Neural progenitor cell (in vitro differentiated cells): ENCODE measurements around the gene RTP3. TPM values are rescaled to one million over a fixed set of nuclear protein-coding genes. Genes with fewer than 3 reads are reported as not detected.

Experiments
- DNase-seq: peaks from one replicate; pipeline ENCODE4 v3.0.0-alpha.2; 2016; ENCODE audit warnings: low spot score
- H2AFZ ChIP-seq: fragments of 200-600 bp; sonication (generic); replicated peaks from 2 replicates; pipeline ENCODE4 v1.6.1; 2016; ENCODE audit warnings: antibody characterized with exemption
- H3F3A ChIP-seq: fragments of 200-600 bp; sonication (generic); 2 replicates; pipeline ENCODE4 v1.6.1; 2016; ENCODE audit warnings: antibody characterized with exemption, low read depth
- H3K27ac ChIP-seq: fragments of 200-600 bp; sonication (generic); 2 replicates; pipeline ENCODE4 v1.5.1; 2016; ENCODE audit warnings: mild to moderate bottlenecking
- H3K27me3 ChIP-seq: fragments of 200-600 bp; sonication (generic); 2 replicates; pipeline ENCODE4 v1.6.1; 2016; ENCODE audit warnings: mild to moderate bottlenecking, moderate library complexity
- H3K36me3 ChIP-seq: fragments of 200-600 bp; sonication (generic); 2 replicates; pipeline ENCODE4 v1.5.1; 2016
- H3K4me1 ChIP-seq: fragments of 200-600 bp; sonication (generic); 2 replicates; pipeline ENCODE4 v1.6.1; 2016; ENCODE audit warnings: mixed run types
- H3K4me2 ChIP-seq: fragments of 200-600 bp; sonication (generic); 2 replicates; pipeline ENCODE4 v1.6.1; 2016
- H3K4me3 ChIP-seq: fragments of 200-600 bp; sonication (generic); 2 replicates; pipeline ENCODE4 v1.5.1; 2016
- H3K79me2 ChIP-seq: fragments of 200-600 bp; sonication (generic); 2 replicates; pipeline ENCODE4 v1.6.1; 2016; ENCODE audit warnings: low read depth
- H3K9ac ChIP-seq: fragments of 200-600 bp; sonication (generic); 2 replicates; pipeline ENCODE4 v1.6.1; 2016
- H3K9me3 ChIP-seq: fragments of 200-600 bp; sonication (generic); 2 replicates; pipeline ENCODE4 v1.5.1; 2016; ENCODE audit warnings: low read depth
- H4K20me1 ChIP-seq: fragments of 200-600 bp; sonication (generic); 2 replicates; pipeline ENCODE4 v1.6.1; 2016; ENCODE audit warnings: low read depth
- H3K27ac Mint-ChIP-seq: 3 replicates; pipeline ENCODE4 v1.8.0; 2021; ENCODE audit warnings: mixed read lengths
- H3K27me3 Mint-ChIP-seq: 2 replicates; pipeline ENCODE4 v1.8.0; 2022; ENCODE audit warnings: low read depth, mild to moderate bottlenecking, inconsistent platforms, moderate library complexity, mixed read lengths; ENCODE audit not compliant: insufficient read depth
- H3K36me3 Mint-ChIP-seq: 3 replicates; pipeline ENCODE4 v1.8.0; 2021; ENCODE audit warnings: mixed read lengths
- H3K4me1 Mint-ChIP-seq: 3 replicates; pipeline ENCODE4 v1.8.0; 2021; ENCODE audit warnings: mixed read lengths
- H3K4me3 Mint-ChIP-seq: 3 replicates; pipeline ENCODE4 v1.8.0; 2021; ENCODE audit warnings: mild to moderate bottlenecking, moderate library complexity, mixed read lengths
- H3K9me3 Mint-ChIP-seq: 3 replicates; pipeline ENCODE4 v1.8.0; 2020; ENCODE audit warnings: mixed read lengths
- CTCF ChIP-seq: fragments of 200-600 bp; sonication (generic); IDR thresholded peaks from 2 replicates; pipeline ENCODE4 v1.5.1; 2017; ENCODE audit warnings: antibody characterized with exemption, mild to moderate bottlenecking
- EZH2 ChIP-seq: fragments of 200-600 bp; sonication (generic); IDR thresholded peaks from 2 replicates; pipeline ENCODE4 v1.6.1; 2017; ENCODE audit warnings: antibody characterized with exemption, mild to moderate bottlenecking, moderate library complexity
- EZH2phosphoT487 ChIP-seq: fragments of 200-600 bp; sonication (generic); IDR thresholded peaks from 2 replicates; pipeline ENCODE4 v1.6.1; 2017; ENCODE audit warnings: antibody characterized with exemption
- total RNA-seq: library from RNA; depleted of rRNA; stranded (reverse); fragments of >200 nt; gene quantifications from 2 replicates; pipeline ENCODE4 v1.2.3, GENCODE V29; 2015; ENCODE audit warnings: low replicate concordance

RTP3 gene
- total RNA-seq, 1 donor from 2014 or later = not detected

DNA sequence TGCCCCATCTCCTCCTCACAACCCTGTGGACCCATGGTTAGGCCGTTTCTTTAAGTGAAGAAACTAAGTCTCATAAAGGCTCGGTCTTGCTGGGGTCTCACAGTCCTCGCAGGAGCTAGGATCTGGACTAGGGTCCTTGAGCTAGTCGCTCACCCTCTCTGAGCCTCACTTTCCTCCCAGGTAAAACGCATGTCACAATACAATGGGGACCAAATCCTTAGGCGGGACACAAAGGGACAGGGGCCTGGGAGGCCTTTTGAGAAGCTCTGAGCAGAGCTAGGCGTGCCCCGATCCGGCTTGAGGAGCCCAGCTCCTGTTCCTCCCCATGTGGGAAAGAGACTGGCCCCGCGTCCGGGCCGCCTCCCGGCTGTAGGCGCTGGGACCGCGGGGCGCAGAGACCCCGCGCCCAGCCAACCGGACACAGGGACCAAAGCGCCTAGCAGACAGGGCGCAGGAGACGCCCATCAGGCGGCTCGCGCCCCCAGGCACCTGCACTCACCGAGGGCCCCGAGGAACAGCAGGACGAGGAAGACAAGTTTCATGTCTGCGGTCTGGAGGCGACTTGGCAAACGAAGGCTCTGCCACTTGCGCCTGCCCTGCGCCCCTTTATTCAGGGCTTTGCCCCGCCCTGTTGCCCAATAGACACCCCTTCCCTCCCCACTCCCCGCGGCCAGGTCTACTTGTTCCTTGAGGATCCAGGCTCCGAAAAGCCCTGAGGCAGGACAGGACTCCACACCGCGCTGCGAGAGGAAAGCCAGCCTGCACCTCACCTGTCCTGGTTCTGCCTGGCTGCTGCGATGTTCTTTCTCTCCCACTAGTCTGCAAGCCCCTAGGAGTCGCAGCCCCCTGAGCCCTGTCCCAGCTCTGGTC is 33.2 kb upstream of the RTP3 start, which contains the start of gene LTF:
LTF (minus strand) TSS at position 580 of the 870 bp plus-strand sequence; CDS start at position 542, 38 bp downstream.
- no peak for DNase-seq
- Histone ChIP-seq H3K27me3 (peaks cover 4% of the 10 kb centered on the region), H3K79me2 (no peaks in the 10 kb centered on the region), H3K36me3 (no peaks in the 10 kb centered on the region), H3K9ac (no peak within 1 kb of the TSS), H3F3A (no peaks in the 10 kb centered on the region), H3K9me3 (no peaks in the 10 kb centered on the region), H3K4me1 (no peaks in the 10 kb centered on the region), H3K4me2 (no peak within 1 kb of the TSS), H4K20me1 (no peaks in the 10 kb centered on the region), H3K4me3 (no peak within 1 kb of the TSS), H2AFZ (no peak within 1 kb of the TSS), H3K27ac (no peak within 1 kb of the TSS)
- peak within 1 kb of the TSS; percentile 46 for H3K4me3 Mint-ChIP-seq
- H3K9me3 Mint-ChIP-seq = peaks cover 4% of the 10 kb centered on the region
- H3K27me3 Mint-ChIP-seq = peaks cover 8% of the 10 kb centered on the region
- no peaks in the 10 kb centered on the region for H3K36me3 Mint-ChIP-seq
- H3K4me1 Mint-ChIP-seq = no peaks in the 10 kb centered on the region
- no peak within 1 kb of the TSS for H3K27ac Mint-ChIP-seq
- TF ChIP-seq CTCF (no peak), EZH2 (no peak), EZH2phosphoT487 (no peak)

DNA sequence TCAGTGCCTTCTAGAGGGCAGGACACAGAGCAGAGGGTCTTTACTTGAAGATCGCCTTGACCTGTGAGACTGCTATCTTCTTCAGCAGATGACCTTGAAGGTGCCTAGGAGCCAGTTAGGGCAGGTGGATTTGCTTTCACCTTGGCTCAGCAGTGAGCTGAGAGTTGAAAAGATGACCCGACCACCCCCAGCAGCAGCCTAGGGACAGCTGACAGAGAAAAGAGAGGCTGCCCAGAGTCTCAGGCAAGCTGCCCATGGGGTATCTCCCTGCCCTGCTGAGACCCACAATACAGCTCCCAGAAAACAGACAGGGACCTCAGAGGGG is 32.6 kb upstream of the RTP3 start:
- Mint-ChIP-seq H3K4me1 (no peaks in the 10 kb centered on the region), H3K9me3 (peaks cover 4% of the 10 kb centered on the region), H3K4me3 (no peak overlapping the region), H3K27me3 (peaks cover 8% of the 10 kb centered on the region), H3K27ac (no peak overlapping the region), H3K36me3 (no peaks in the 10 kb centered on the region)
- H3K4me3 ChIP-seq = no peak overlapping the region
- H3K27me3 ChIP-seq = peaks cover 4% of the 10 kb centered on the region
- H3F3A ChIP-seq = no peaks in the 10 kb centered on the region
- no peaks in the 10 kb centered on the region for H3K36me3 ChIP-seq
- no peaks in the 10 kb centered on the region for H3K4me1 ChIP-seq
- no peak overlapping the region for H2AFZ ChIP-seq
- no peak for TF ChIP-seq EZH2
- TF ChIP-seq EZH2phosphoT487 = no peak
- TF ChIP-seq CTCF = no peak
- no peaks in the 10 kb centered on the region for H4K20me1 ChIP-seq
- no peaks in the 10 kb centered on the region for H3K79me2 ChIP-seq
- H3K9ac ChIP-seq = no peak overlapping the region
- H3K9me3 ChIP-seq = no peaks in the 10 kb centered on the region
- no peak overlapping the region for H3K4me2 ChIP-seq
- no peak for DNase-seq
- no peak overlapping the region for H3K27ac ChIP-seq

DNA sequence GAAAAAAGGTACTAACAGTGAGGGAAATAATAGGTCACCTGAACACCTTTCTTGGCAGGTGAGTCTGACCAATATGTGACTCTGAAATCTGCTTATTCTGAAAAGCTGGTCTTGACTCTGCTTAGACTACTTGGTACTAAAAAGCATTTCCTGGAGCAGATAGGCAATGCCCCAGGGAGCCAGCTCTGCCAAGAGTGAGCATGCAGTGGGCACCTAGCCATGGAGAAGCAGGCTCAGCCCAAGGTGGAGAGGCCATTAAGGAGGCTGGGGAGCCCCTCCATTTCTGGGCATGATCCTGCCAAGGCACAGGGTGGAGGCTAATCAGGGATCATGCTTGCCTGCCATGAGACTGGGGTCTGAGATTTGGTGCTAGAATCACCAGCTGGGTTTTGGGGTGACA is 31.5 kb upstream of the RTP3 start:
- Histone ChIP-seq H3K4me2 (no peak overlapping the region), H3K27ac (no peak overlapping the region), H3K79me2 (no peaks in the 10 kb centered on the region), H3K4me3 (no peak overlapping the region), H3K9ac (no peak overlapping the region), H3K4me1 (no peaks in the 10 kb centered on the region), H3K27me3 (peaks cover 4% of the 10 kb centered on the region), H3K9me3 (no peaks in the 10 kb centered on the region), H4K20me1 (no peaks in the 10 kb centered on the region), H3F3A (no peaks in the 10 kb centered on the region), H2AFZ (no peak overlapping the region), H3K36me3 (no peaks in the 10 kb centered on the region)
- DNase-seq = no peak
- no peaks in the 10 kb centered on the region for H3K9me3 Mint-ChIP-seq
- H3K27ac Mint-ChIP-seq = no peak overlapping the region
- H3K27me3 Mint-ChIP-seq = peaks cover 8% of the 10 kb centered on the region
- H3K4me1 Mint-ChIP-seq = no peaks in the 10 kb centered on the region
- TF ChIP-seq CTCF (no peak), EZH2phosphoT487 (no peak), EZH2 (no peak)
- H3K36me3 Mint-ChIP-seq = no peaks in the 10 kb centered on the region
- no peak overlapping the region for H3K4me3 Mint-ChIP-seq
